K562 (cell line): ENCODE data around the gene KRR1.

Experiments used
- BMI1 ChIP-seq: fragments of 150-350 bp; IDR thresholded peaks from 2 replicates; pipeline ENCODE4 v1.6.1; 2014; ENCODE audit warnings: low read length
- CHD2 ChIP-seq: IDR thresholded peaks from 2 replicates; pipeline ENCODE4 v1.6.1; 2011; ENCODE audit warnings: low read depth, low read length
- CTCF ChIP-seq, 3 experiments: IDR thresholded peaks in 2 of 3; conservative IDR thresholded peaks in 1 of 3; 2 replicates each; pipeline ENCODE4 v1.5.1; 2011 to 2012; ENCODE audit warnings: low read length in 3 of 3, mild to moderate bottlenecking in 3 of 3, control low read depth in 2 of 3, improper control_type of control experiment in 1 of 3, inconsistent platforms in 1 of 3, low read depth in 1 of 3, mixed read lengths in 1 of 3, moderate library complexity in 1 of 3; ENCODE audit not compliant: insufficient read depth in 2 of 3
- EP300 ChIP-seq: IDR thresholded peaks from 2 replicates; pipeline ENCODE4 v1.6.1; 2012; ENCODE audit warnings: low read length, improper control_type of control experiment
- KLF6 ChIP-seq: fragments of 250-450 bp; sonication (Bioruptor Pico); IDR thresholded peaks from 2 replicates; pipeline ENCODE4 v1.4.0; 2020; ENCODE audit warnings: mild to moderate bottlenecking, moderate library complexity, borderline replicate concordance
- PHF21A ChIP-seq: fragments of 450-650 bp; IDR thresholded peaks from 2 replicates; pipeline ENCODE4 v1.6.1; 2017; ENCODE audit warnings: low read depth, borderline replicate concordance
- REST ChIP-seq, 2 experiments: fragments of 450-650 bp; formaldehyde crosslinking in 1 of 2; IDR thresholded peaks; 2 replicates each; pipeline versions ENCODE4 v1.4.0 to v1.6.1; 2014 to 2020; ENCODE audit warnings: mild to moderate bottlenecking in 2 of 2, borderline replicate concordance in 1 of 2, low read depth in 1 of 2
- RNF219 ChIP-seq: fragments of 250-450 bp; sonication (Bioruptor Pico); IDR thresholded peaks from 2 replicates; pipeline ENCODE4 v1.5.0; 2022; ENCODE audit warnings: mild to moderate bottlenecking
- ZC3H4 ChIP-seq: sonication (generic); formaldehyde crosslinking; IDR thresholded peaks from 2 replicates; pipeline ENCODE4 v1.9.0; 2021; ENCODE audit warnings: missing genetic modification reagents, borderline replicate concordance

GRCh38 chr12:75553836-75554555, 42.6 kb upstream of the KRR1 start:
- TF ChIP-seq KLF6 (no peak), CTCF (IDR thresholded peaks at IDR 0.05 in 2 of 3, conservative IDR thresholded peaks at IDR 0.05 in 1 of 3; ENCODE audit: insufficient read depth in 2 of 3, low read depth in 1 of 3, low read length in 3 of 3) (no peak), CHD2 (no peak), ZC3H4 (CRISPR knock-in tag) (no peak), BMI1 (no peak), RNF219 (CRISPR knock-in tag) (no peak), PHF21A (no peak), REST (IDR thresholded peaks at IDR 0.05; ENCODE audit: borderline replicate concordance) (no peak), REST (CRISPR knock-in tag; IDR thresholded peaks at IDR 0.05; ENCODE audit: low read depth) (no peak), EP300 (no peak)
